Stimulated activated naive CD8-positive, alpha-beta T cell treated with anti-CD3 and anti-CD28 coated beads, Interleukin-15, Interleukin-2, amounts not matched to agents 100 ng/mL and 50 ng/mL, for 24 hours (primary cell): ENCODE measurements around the gene PRSS1.
"Not testable (repeated sequence)": the region's sequence is repeated elsewhere in the genome, so short reads cannot be mapped to it uniquely, and the experiment has no call there.

Experiments
- H3K27ac Mint-ChIP-seq: one replicate; pipeline ENCODE4 v1.8.0; 2021; ENCODE audit warnings: mild to moderate bottlenecking, mixed read lengths
- H3K27me3 Mint-ChIP-seq: one replicate; pipeline ENCODE4 v1.8.0; 2021; ENCODE audit warnings: mixed read lengths
- H3K36me3 Mint-ChIP-seq: one replicate; pipeline ENCODE4 v1.8.0; 2021; ENCODE audit warnings: low read depth, mixed read lengths
- H3K4me1 Mint-ChIP-seq: one replicate; pipeline ENCODE4 v1.8.0; 2021; ENCODE audit warnings: low read depth, mixed read lengths
- H3K4me3 Mint-ChIP-seq: one replicate; pipeline ENCODE4 v1.8.0; 2021; ENCODE audit warnings: mild to moderate bottlenecking, mixed read lengths
- H3K9me3 Mint-ChIP-seq: one replicate; pipeline ENCODE4 v1.8.0; 2021; ENCODE audit warnings: mixed read lengths

PRSS1 gene

GRCh38 chr7:142722248-142722794, 27.0 kb upstream of the PRSS1 start:
- H3K4me3 Mint-ChIP-seq = peak overlapping the region; percentile 86
- peak overlapping the region; percentile 88 for H3K27ac Mint-ChIP-seq
- H3K27me3 Mint-ChIP-seq = peaks cover 4% of the 10 kb centered on the region
- H3K4me1 Mint-ChIP-seq = peaks cover 24% of the 10 kb centered on the region
- no peaks in the 10 kb centered on the region for H3K36me3 Mint-ChIP-seq
- no peaks in the 10 kb centered on the region for H3K9me3 Mint-ChIP-seq

GRCh38 chr7:142733271-142733670, 16.0 kb upstream of the PRSS1 start:
- no peaks in the 10 kb centered on the region for H3K9me3 Mint-ChIP-seq
- H3K4me1 Mint-ChIP-seq = peaks cover 2% of the 10 kb centered on the region
- no peak overlapping the region for H3K27ac Mint-ChIP-seq
- H3K36me3 Mint-ChIP-seq = no peaks in the 10 kb centered on the region
- H3K27me3 Mint-ChIP-seq = no peaks in the 10 kb centered on the region
- no peak overlapping the region for H3K4me3 Mint-ChIP-seq

GRCh38 chr7:142739923-142740492, 9.3 kb upstream of the PRSS1 start:
- Mint-ChIP-seq H3K4me3 (peak overlapping the region; percentile 53), H3K36me3 (no peaks in the 10 kb centered on the region), H3K9me3 (no peaks in the 10 kb centered on the region), H3K27ac (peak overlapping the region; percentile 63), H3K27me3 (no peaks in the 10 kb centered on the region), H3K4me1 (peaks cover 20% of the 10 kb centered on the region)

GRCh38 chr7:142740786-142741185, 8.5 kb upstream of the PRSS1 start:
- Mint-ChIP-seq H3K27me3 (no peaks in the 10 kb centered on the region), H3K9me3 (no peaks in the 10 kb centered on the region), H3K4me3 (no peak overlapping the region), H3K27ac (no peak overlapping the region), H3K4me1 (peaks cover 20% of the 10 kb centered on the region), H3K36me3 (no peaks in the 10 kb centered on the region)

GRCh38 chr7:142741932-142742331, 7.3 kb upstream of the PRSS1 start:
- not testable (repeated sequence) for H3K4me3 Mint-ChIP-seq, H3K9me3 Mint-ChIP-seq, H3K27ac Mint-ChIP-seq, H3K36me3 Mint-ChIP-seq, H3K27me3 Mint-ChIP-seq
- H3K4me1 Mint-ChIP-seq = peaks cover 20% of the 10 kb centered on the region

- Mint-ChIP-seq H3K27ac (no peak overlapping the region), H3K36me3 (no peaks in the 10 kb centered on the region), H3K27me3 (no peaks in the 10 kb centered on the region), H3K4me1 (peaks cover 7% of the 10 kb centered on the region), H3K4me3 (no peak overlapping the region), H3K9me3 (no peaks in the 10 kb centered on the region)
Measured at GRCh38 chr7:142745091-142745635, 4.1 kb upstream of the PRSS1 start.

GRCh38 chr7:142745745-142746144, 3.5 kb upstream of the PRSS1 start:
- Mint-ChIP-seq H3K4me1 (peaks cover under 1% of the 10 kb centered on the region), H3K9me3 (no peaks in the 10 kb centered on the region), H3K27ac (no peak overlapping the region), H3K4me3 (no peak overlapping the region), H3K27me3 (no peaks in the 10 kb centered on the region), H3K36me3 (no peaks in the 10 kb centered on the region)

GRCh38 chr7:142746264-142746663, 3.0 kb upstream of the PRSS1 start:
- Mint-ChIP-seq H3K9me3 (no peaks in the 10 kb centered on the region), H3K4me3 (no peak overlapping the region), H3K27ac (no peak overlapping the region), H3K36me3 (no peaks in the 10 kb centered on the region), H3K4me1 (no peaks in the 10 kb centered on the region), H3K27me3 (no peaks in the 10 kb centered on the region)

- not testable (repeated sequence) for H3K27me3 Mint-ChIP-seq, H3K9me3 Mint-ChIP-seq, H3K4me1 Mint-ChIP-seq, H3K36me3 Mint-ChIP-seq, H3K4me3 Mint-ChIP-seq
- peak overlapping the region; percentile 52 for H3K27ac Mint-ChIP-seq
Measured at GRCh38 chr7:142748410-142748809, 862 bp upstream of the PRSS1 start.

GRCh38 chr7:142750321-142750938, 1.2 kb downstream of the PRSS1 start:
- Mint-ChIP-seq H3K36me3 (no peaks in the 10 kb centered on the region), H3K9me3 (no peaks in the 10 kb centered on the region), H3K4me1 (no peaks in the 10 kb centered on the region), H3K27me3 (no peaks in the 10 kb centered on the region), H3K27ac (no peak overlapping the region), H3K4me3 (no peak overlapping the region)

GRCh38 chr7:142751526-142752175, 2.4 kb downstream of the PRSS1 start:
- H3K27me3 Mint-ChIP-seq, H3K27ac Mint-ChIP-seq, H3K4me1 Mint-ChIP-seq, H3K4me3 Mint-ChIP-seq, H3K9me3 Mint-ChIP-seq, H3K36me3 Mint-ChIP-seq: not testable (repeated sequence)

GRCh38 chr7:142752376-142753225, 3.3 kb downstream of the PRSS1 start:
- H3K9me3 Mint-ChIP-seq = no peaks in the 10 kb centered on the region
- H3K27me3 Mint-ChIP-seq = no peaks in the 10 kb centered on the region
- H3K4me1 Mint-ChIP-seq = no peaks in the 10 kb centered on the region
- no peaks in the 10 kb centered on the region for H3K36me3 Mint-ChIP-seq
- H3K4me3 Mint-ChIP-seq = no peak overlapping the region
- no peak overlapping the region for H3K27ac Mint-ChIP-seq

GRCh38 chr7:142753366-142753765, 4.1 kb downstream of the PRSS1 start:
- H3K27ac Mint-ChIP-seq = no peak overlapping the region
- H3K4me3 Mint-ChIP-seq = no peak overlapping the region
- no peaks in the 10 kb centered on the region for H3K9me3 Mint-ChIP-seq
- H3K36me3 Mint-ChIP-seq = no peaks in the 10 kb centered on the region
- no peaks in the 10 kb centered on the region for H3K4me1 Mint-ChIP-seq
- no peaks in the 10 kb centered on the region for H3K27me3 Mint-ChIP-seq

GRCh38 chr7:142753925-142754491, 4.7 kb downstream of the PRSS1 start:
- not testable (repeated sequence) for H3K4me1 Mint-ChIP-seq, H3K9me3 Mint-ChIP-seq, H3K4me3 Mint-ChIP-seq, H3K36me3 Mint-ChIP-seq, H3K27ac Mint-ChIP-seq, H3K27me3 Mint-ChIP-seq
